ENCODE results near the gene RAC2.
A peak's percentile ranks its signal among the peaks of the same experiment; 100 is the strongest.
"Not testable (repeated sequence)": the region's sequence is repeated elsewhere in the genome, so short reads cannot be mapped to it uniquely, and the experiment has no call there.

RAC2 gene

DNA sequence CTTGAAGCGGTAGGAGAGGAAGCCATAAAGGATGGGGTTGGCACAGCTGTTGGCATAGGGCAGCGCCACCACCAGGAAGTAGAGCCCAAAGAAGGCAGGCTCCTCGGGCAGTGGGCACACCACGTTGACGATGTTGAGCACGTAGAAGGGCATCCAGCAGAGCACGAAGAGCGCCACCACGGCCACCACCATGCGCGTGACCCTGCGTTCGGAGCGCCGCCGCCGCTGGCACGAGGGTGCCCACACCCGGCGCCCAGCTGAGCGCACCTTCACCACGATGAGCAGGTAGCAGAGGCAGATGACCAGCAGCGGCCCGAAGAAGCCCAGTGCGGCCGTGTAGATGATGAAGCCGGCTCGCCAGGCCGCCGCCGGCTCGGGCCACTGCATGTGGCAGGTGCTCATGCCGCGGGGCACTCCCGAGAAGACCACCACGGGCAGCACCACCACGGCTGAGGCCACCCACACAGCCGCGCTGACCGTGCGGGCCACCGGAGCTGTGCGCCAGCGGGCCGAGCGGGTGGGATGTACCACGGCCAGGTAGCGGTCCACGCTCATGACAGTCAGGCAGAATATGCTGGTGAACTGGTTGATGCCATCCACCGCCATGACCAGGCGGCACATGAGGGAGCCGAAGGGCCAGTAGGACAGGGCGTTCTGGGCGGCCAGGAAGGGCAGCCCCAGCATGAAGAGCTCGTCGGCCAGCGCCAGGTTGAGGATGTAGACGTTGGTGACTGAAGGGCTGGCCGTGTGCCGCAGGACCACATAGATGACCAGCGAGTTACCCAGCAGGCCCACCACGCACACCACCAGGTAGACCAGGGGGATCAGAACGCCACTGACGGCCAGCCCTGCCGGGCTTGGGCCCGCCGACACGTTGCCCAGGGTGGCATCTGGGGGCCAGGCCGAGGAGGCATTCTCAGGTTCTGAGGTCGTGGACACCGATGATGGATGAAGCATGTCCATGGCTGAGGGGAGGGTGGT, 36.9 kb downstream of the RAC2 start:
- H3K9ac ChIP-seq (ENCODE audit: low read length): no peak overlapping the region
- H3K27me3 ChIP-seq (ENCODE audit: control insufficient read depth, insufficient read depth, low read length): no peaks in the 10 kb centered on the region
- no peaks in the 10 kb centered on the region for H3K9me3 ChIP-seq (ENCODE audit: control insufficient read depth, insufficient read depth, low read depth, low read length)
- H3K4me1 ChIP-seq (ENCODE audit: control insufficient read depth, insufficient read depth, low read length): 0 out of 2 replicates have a peak, but pooled peaks cover 4% of the 10 kb centered on the region
- H3K4me3 ChIP-seq (ENCODE audit: low read depth, low read length): no peak overlapping the region
- no peak overlapping the region for H3K27ac ChIP-seq (ENCODE audit: low read depth, low read length)
- no peaks in the 10 kb centered on the region for H3K36me3 ChIP-seq (ENCODE audit: control insufficient read depth, insufficient read depth, low read length)

DNA sequence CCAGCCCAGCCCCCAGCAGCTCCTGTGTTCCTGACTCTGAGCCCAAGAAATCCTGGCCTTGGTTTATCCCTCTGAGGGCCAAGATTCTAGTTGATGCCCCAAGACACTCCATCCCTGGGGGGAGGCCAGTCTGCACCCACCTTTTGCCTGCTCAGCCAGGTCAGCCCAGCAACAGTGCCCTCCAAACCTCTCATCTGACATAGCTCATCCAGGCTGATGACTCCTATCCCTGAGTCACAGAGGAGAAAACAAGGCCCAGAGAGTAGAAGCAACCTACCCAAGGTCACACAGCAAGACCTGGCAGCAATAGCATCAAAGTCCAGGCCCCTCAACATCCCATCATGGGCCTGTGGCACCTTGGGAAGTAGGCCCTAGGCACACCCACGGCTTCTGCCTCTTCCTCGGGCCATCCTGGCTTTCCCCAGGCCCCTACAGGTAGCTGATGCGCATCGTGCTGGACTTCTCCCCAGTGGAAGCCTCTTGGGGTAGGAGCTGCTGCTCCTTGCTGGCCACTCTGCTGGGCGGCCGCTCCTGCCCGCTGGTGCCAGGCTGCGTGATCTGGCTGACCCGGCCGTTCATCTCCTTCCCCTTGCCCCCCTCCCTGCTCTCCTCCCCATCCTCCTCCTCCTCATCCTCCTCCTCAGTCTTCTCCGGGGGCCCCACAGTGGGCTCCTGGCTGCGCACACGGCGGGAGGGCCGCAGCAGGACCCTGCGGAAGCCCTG, 37.8 kb downstream of the RAC2 start:
- Histone ChIP-seq H3K4me1 (ENCODE audit: control insufficient read depth, insufficient read depth, low read length) (no peaks in the 10 kb centered on the region), H3K9me3 (ENCODE audit: control insufficient read depth, insufficient read depth, low read depth, low read length) (no peaks in the 10 kb centered on the region), H3K4me3 (ENCODE audit: low read depth, low read length) (no peak overlapping the region), H3K27ac (ENCODE audit: low read depth, low read length) (no peak overlapping the region), H3K9ac (ENCODE audit: low read length) (no peak overlapping the region), H3K36me3 (ENCODE audit: control insufficient read depth, insufficient read depth, low read length) (no peaks in the 10 kb centered on the region), H3K27me3 (ENCODE audit: control insufficient read depth, insufficient read depth, low read length) (no peaks in the 10 kb centered on the region)

DNA sequence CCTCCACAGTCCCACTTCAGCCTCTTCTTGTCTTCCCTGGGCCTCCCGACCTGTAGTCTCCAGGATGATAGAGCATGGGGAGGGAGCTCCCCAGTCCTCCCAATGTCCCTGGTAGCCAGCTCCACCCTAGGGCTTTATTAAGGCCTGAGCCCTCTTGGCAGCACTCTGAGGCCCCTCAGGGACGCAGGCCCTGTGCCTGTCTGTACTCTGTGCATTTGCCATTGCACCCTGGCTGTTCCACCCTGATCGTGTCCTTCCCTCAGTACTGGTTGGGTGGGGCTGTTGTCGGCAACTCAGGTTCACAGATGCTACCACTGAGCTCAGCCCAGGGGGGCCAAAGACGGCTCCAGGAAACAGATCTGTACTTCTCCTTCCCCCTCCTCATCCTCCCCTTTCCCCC, 39.0 kb downstream of the RAC2 start:
- Histone ChIP-seq H3K4me3 (ENCODE audit: low read depth, low read length) (no peak overlapping the region), H3K27ac (ENCODE audit: low read depth, low read length) (no peak overlapping the region), H3K36me3 (ENCODE audit: control insufficient read depth, insufficient read depth, low read length) (no peaks in the 10 kb centered on the region), H3K27me3 (ENCODE audit: control insufficient read depth, insufficient read depth, low read length) (no peaks in the 10 kb centered on the region), H3K9me3 (ENCODE audit: control insufficient read depth, insufficient read depth, low read depth, low read length) (no peaks in the 10 kb centered on the region), H3K9ac (ENCODE audit: low read length) (no peak overlapping the region), H3K4me1 (ENCODE audit: control insufficient read depth, insufficient read depth, low read length) (no peaks in the 10 kb centered on the region; the same call in 1 of the 2 replicates)

DNA sequence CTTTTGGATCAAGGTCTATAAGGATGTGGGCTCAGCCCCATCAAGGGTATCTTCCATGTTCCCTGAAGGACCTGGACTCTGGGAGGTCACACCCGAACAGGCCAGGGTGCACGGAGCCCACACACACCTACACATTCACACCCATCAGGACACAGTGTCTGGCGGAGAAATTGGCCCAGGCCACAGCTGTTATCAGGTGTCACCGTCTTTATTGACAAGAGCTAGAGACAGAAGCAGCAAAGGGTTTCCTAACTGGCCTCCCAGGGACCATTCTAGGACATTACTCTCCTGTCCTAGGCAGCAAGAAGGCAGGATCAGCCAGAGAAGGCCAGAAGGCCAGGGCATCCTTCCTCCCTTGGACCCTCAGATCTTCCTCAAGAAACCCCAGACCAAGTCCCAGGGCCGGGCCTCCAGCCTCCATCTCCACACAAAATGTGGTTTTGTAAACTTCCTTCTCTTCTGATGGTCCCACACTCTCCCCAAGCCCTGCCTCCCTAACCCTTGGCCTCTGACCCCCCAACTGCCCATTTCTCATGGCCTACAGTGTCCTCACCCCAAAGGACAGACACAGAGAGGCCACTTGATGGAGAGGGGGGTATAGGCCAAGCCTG, 39.9 kb downstream of the RAC2 start:
- no peak overlapping the region for H3K4me3 ChIP-seq (ENCODE audit: low read depth, low read length)
- H3K9ac ChIP-seq (ENCODE audit: low read length): no peak overlapping the region
- H3K9me3 ChIP-seq (ENCODE audit: control insufficient read depth, insufficient read depth, low read depth, low read length): no peaks in the 10 kb centered on the region
- H3K27ac ChIP-seq (ENCODE audit: low read depth, low read length): no peak overlapping the region
- peaks cover 5% of the 10 kb centered on the region; the same call in 1 of the 2 replicates for H3K4me1 ChIP-seq (ENCODE audit: control insufficient read depth, insufficient read depth, low read length)
- H3K36me3 ChIP-seq (ENCODE audit: control insufficient read depth, insufficient read depth, low read length): no peaks in the 10 kb centered on the region
- H3K27me3 ChIP-seq (ENCODE audit: control insufficient read depth, insufficient read depth, low read length): no peaks in the 10 kb centered on the region

DNA sequence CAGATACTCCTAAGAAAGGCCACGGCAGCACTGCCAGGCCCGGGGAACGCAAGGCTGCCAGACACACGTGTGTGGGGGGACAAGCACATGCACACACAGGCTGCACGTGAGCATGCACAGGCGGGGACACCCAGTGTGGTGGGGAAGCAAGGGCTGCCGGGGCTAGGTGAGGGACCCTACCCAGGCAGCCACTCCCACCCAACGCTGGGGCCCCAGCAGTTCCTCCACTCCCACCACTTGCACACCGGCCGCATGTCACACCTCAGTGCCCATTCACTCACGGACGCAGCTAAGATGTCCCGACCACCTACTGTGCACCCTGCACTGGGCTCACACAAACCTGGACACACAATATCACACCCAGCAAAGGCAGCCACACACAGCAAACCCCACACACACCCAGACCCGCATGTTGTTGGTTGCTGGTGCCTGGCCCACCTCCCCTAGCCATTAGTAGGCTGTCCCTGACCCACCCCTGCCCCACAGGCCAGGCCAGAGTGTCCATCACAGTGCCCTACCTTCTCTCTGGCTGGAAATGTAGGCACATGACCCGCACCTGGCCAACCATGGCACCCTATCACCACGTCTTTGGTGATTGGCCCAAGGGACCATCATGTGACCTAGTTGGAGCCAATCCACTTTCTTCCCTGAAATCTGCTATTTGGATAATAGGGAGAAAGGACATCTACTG, 40.6 kb downstream of the RAC2 start:
- H3K27ac ChIP-seq (ENCODE audit: low read depth, low read length): no peak overlapping the region
- H3K4me3 ChIP-seq (ENCODE audit: low read depth, low read length): no peak overlapping the region
- H3K9ac ChIP-seq (ENCODE audit: low read length): no peak overlapping the region
- H3K9me3 ChIP-seq (ENCODE audit: control insufficient read depth, insufficient read depth, low read depth, low read length): no peaks in the 10 kb centered on the region
- peaks cover 5% of the 10 kb centered on the region; the same call in 1 of the 2 replicates for H3K4me1 ChIP-seq (ENCODE audit: control insufficient read depth, insufficient read depth, low read length)
- H3K27me3 ChIP-seq (ENCODE audit: control insufficient read depth, insufficient read depth, low read length): no peaks in the 10 kb centered on the region
- no peaks in the 10 kb centered on the region for H3K36me3 ChIP-seq (ENCODE audit: control insufficient read depth, insufficient read depth, low read length)

DNA sequence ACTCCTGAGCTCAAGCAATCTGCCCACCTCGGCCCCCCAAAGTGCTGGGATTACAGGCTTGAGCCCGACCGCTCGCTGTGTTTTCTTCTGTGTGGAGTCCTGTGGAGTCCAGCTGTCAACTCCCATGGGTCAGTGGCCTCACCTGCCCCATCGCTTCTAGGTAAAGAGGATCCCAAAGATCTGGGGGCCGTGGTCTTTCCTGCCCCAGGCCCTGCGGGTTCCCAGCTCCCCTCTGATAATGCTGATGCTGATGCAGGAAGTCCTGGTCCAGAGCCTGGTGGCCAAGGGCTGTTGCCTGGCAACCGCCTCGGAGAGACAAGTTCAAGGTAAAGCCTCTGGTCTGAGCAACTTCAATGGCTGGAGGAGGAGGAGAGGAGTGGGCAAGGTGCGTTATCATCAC, 41.4 kb downstream of the RAC2 start:
- H3K4me3 ChIP-seq (ENCODE audit: low read depth, low read length): no peak overlapping the region
- no peaks in the 10 kb centered on the region for H3K36me3 ChIP-seq (ENCODE audit: control insufficient read depth, insufficient read depth, low read length)
- no peaks in the 10 kb centered on the region for H3K27me3 ChIP-seq (ENCODE audit: control insufficient read depth, insufficient read depth, low read length)
- H3K9me3 ChIP-seq (ENCODE audit: control insufficient read depth, insufficient read depth, low read depth, low read length): no peaks in the 10 kb centered on the region
- no peak overlapping the region for H3K9ac ChIP-seq (ENCODE audit: low read length)
- H3K27ac ChIP-seq (ENCODE audit: low read depth, low read length): no peak overlapping the region
- H3K4me1 ChIP-seq (ENCODE audit: control insufficient read depth, insufficient read depth, low read length): peaks cover 11% of the 10 kb centered on the region

DNA sequence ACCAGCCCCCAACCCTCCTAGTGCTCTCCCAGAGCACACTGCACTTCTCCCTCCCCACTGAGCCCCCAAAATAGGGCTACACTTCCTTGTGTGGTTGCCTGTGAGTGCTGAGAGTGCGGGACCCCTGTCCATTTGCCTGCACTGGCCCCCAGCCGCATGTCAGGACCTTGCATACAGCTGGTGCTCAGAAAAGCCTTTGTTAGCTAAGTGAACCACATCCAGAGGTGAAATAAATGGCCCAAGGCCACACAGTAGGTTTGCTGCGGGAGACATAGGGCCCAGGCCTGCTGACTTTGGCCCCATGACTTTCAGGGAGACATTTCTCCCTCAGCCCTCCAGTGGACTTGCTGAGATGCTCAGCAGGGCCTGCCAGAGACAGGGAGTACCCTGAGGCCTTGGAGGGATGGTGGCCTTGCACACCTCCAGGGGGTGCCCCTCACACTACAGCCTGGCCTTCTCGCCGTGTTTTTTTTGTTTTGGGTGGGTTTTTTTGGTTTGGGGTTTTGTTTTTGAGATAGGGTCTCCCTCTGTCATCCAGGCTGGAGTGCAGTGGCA, 42.0 kb downstream of the RAC2 start:
- H3K36me3 ChIP-seq (ENCODE audit: control insufficient read depth, insufficient read depth, low read length): no peaks in the 10 kb centered on the region
- H3K4me1 ChIP-seq (ENCODE audit: control insufficient read depth, insufficient read depth, low read length): peaks cover 18% of the 10 kb centered on the region
- H3K9ac ChIP-seq (ENCODE audit: low read length): no peak overlapping the region
- no peak overlapping the region for H3K4me3 ChIP-seq (ENCODE audit: low read depth, low read length)
- H3K9me3 ChIP-seq (ENCODE audit: control insufficient read depth, insufficient read depth, low read depth, low read length): no peaks in the 10 kb centered on the region
- H3K27ac ChIP-seq (ENCODE audit: low read depth, low read length): no peak overlapping the region
- H3K27me3 ChIP-seq (ENCODE audit: control insufficient read depth, insufficient read depth, low read length): no peaks in the 10 kb centered on the region

DNA sequence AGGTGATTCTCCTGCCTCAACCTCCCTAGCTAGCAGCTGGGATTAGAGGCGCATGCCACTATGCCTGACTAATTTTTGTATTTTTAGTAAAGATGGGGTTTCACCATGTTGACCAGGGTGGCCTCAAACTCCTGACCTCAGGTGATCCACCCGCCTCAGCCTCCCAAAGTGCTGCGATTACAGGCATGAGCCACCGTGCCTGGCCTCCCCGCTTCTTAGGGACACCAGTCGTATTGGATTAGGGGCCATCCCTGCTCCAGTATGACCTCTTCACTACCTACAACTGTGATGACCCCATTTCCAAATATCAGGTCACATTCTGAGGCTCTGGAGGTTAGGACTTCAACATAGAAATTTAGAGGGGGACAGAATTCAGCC, 42.6 kb downstream of the RAC2 start:
- H3K27ac ChIP-seq (ENCODE audit: low read depth, low read length); H3K9me3 ChIP-seq (ENCODE audit: control insufficient read depth, insufficient read depth, low read depth, low read length); H3K4me3 ChIP-seq (ENCODE audit: low read depth, low read length); H3K9ac ChIP-seq (ENCODE audit: low read length); H3K36me3 ChIP-seq (ENCODE audit: control insufficient read depth, insufficient read depth, low read length); H3K27me3 ChIP-seq (ENCODE audit: control insufficient read depth, insufficient read depth, low read length): not testable (repeated sequence)
- peaks cover 22% of the 10 kb centered on the region for H3K4me1 ChIP-seq (ENCODE audit: control insufficient read depth, insufficient read depth, low read length)

DNA sequence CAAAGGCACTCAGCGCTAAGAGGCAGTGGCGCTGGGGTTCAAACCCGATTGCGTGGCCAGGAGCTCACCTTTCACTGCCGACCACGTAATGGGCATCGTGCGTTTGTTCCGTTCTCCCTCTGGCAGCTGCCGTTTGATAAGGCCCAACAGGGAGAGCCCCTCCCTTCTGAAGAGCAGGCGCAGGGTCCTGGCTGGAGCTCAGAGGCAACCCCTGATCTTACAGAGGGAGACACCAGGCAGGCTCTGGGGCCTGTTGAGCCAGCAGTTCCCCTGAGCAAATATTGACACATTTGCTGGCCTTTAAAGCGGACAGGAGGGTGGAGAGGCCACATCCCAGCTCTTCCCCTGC, 44.3 kb downstream of the RAC2 start:
- Histone ChIP-seq H3K36me3 (ENCODE audit: control insufficient read depth, insufficient read depth, low read length) (no peaks in the 10 kb centered on the region), H3K27ac (ENCODE audit: low read depth, low read length) (no peak overlapping the region), H3K27me3 (ENCODE audit: control insufficient read depth, insufficient read depth, low read length) (no peaks in the 10 kb centered on the region), H3K9me3 (ENCODE audit: control insufficient read depth, insufficient read depth, low read depth, low read length) (no peaks in the 10 kb centered on the region), H3K4me3 (ENCODE audit: low read depth, low read length) (peak overlapping the region; percentile 27), H3K9ac (ENCODE audit: low read length) (no peak overlapping the region), H3K4me1 (ENCODE audit: control insufficient read depth, insufficient read depth, low read length) (peaks cover 28% of the 10 kb centered on the region)

DNA sequence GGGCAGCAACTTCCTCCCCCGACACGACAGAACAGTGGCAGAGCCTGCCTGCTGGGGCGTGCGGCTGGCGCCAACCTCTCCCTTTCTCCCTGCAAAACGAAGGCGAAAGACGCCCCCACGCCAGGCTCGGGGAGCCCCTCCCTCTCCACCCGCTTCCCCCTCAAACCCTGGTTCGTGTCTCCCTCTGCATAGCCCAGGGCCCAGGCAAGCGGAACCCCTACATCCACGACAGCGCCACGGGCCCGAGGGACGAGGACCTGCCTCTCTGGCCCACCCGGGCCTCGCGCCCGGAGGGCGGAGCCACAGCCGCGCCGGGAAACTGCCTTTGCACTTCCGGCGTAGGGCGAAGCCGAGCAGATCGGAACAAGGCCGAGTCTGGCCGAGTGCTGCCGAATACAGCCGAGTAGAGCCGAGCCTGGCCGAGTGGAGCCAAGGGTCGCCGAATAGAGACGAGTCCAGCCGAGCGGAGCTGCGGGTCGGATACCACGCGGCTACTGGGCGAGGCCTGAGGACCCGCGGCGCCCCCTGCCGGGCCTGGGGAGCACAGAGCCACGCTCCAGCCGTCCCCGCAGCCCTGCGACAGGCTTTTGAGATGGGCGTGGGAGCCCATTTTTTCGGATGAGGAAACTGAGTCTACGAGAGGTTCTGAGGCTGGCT, 44.8 kb downstream of the RAC2 start:
- no peaks in the 10 kb centered on the region for H3K36me3 ChIP-seq (ENCODE audit: control insufficient read depth, insufficient read depth, low read length)
- peak overlapping the region; percentile 76 for H3K9ac ChIP-seq (ENCODE audit: low read length)
- H3K27ac ChIP-seq (ENCODE audit: low read depth, low read length): peak overlapping the region; percentile 57; the same call in 1 of the 2 replicates
- H3K4me3 ChIP-seq (ENCODE audit: low read depth, low read length): peak overlapping the region; percentile 72
- H3K9me3 ChIP-seq (ENCODE audit: control insufficient read depth, insufficient read depth, low read depth, low read length): no peaks in the 10 kb centered on the region
- H3K4me1 ChIP-seq (ENCODE audit: control insufficient read depth, insufficient read depth, low read length): peaks cover 28% of the 10 kb centered on the region
- H3K27me3 ChIP-seq (ENCODE audit: control insufficient read depth, insufficient read depth, low read length): no peaks in the 10 kb centered on the region

Data from HUES6 (cell line).